HG03354 (cell line): ENCODE results near the gene ADO.

Experiments
- ATAC-seq: cut with Tn5 transposase; IDR thresholded peaks from one replicate; pipeline ENCODE4 v1.9.1; 2021; ENCODE audit warnings: mild to moderate bottlenecking; ENCODE audit not compliant: unreplicated experiment, poor library complexity, severe bottlenecking

ADO gene

DNA sequence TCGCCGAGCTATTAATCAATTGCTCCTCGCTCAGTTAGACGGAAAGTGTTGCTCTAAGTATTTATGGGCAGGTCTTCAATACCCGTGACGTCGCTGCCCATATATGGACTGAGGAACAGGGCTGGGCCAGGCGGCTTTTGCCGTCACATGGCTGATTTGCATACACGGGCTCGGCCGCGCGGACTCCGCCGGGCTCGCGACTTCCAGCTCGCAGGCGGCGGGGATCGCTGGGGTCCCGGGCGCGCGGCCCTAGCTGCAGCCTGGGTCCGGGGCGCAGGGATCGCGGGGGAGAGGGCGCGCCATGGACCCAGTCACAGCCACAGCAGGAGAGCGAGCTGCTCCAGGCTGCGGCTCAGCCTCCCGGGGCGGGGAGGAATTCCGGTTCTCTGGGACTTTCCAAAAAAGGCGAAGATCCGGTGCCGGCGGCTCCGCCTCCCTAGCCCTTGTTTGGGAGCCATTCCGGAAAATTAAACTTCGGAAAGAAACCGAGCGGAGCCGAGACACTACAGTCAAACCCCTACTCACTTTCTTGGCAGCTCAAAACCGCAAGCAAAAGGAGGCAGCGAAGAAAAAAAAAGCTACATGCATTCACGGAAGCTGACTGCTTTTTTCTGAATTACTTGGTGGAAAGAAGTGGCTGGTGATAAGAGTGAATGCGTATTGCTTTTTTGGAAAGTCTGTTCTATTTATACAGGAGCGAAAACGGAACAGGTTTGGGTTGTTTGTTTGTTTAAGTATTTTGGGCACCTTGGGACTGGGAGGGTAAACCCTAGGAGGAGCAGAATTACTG, 12.0 kb downstream of the ADO start, which contains the start of gene EGR2:
EGR2 (minus strand) TSS at position 36 of the 790 bp plus-strand sequence. CDS start 337 bp downstream, outside the sequence.
- ATAC-seq: peak; percentile 85

GRCh38 chr10:62817121-62817765, 12.7 kb downstream of the ADO start:
- ATAC-seq: peak; percentile 25

GRCh38 chr10:62817766-62818425, 13.4 kb downstream of the ADO start:
- peak; percentile 35 for ATAC-seq

- ATAC-seq: no peak
Measured at GRCh38 chr10:62818426-62819011, 14.0 kb downstream of the ADO start.

GRCh38 chr10:62819141-62819920, 14.8 kb downstream of the ADO start:
- ATAC-seq: no peak

- no peak for ATAC-seq
Measured at GRCh38 chr10:62820586-62820985, 16.1 kb downstream of the ADO start.

GRCh38 chr10:62826273-62826672, 21.8 kb downstream of the ADO start:
- ATAC-seq: no peak

DNA sequence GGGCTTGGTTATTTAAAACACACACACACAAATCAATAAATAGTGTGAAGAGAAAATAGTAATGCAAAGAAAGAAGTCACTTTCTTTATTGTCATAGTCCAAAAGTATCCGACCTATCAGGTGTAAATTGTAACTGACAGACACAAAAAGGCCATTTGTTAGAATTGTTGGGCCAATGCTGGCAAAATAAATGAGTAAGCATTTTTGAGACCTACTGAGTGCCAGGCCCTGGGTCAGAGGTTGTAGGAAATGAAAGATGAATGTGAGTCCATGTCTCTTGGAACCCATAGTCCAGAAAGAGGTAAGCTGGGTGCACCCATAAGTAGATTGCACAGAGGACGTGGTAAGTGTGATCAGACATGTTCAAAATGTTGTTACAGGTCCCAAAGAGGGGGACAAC, 25.1 kb downstream of the ADO start:
- ATAC-seq: no peak

- ATAC-seq: no peak
Measured at GRCh38 chr10:62830679-62831078, 26.2 kb downstream of the ADO start.

DNA sequence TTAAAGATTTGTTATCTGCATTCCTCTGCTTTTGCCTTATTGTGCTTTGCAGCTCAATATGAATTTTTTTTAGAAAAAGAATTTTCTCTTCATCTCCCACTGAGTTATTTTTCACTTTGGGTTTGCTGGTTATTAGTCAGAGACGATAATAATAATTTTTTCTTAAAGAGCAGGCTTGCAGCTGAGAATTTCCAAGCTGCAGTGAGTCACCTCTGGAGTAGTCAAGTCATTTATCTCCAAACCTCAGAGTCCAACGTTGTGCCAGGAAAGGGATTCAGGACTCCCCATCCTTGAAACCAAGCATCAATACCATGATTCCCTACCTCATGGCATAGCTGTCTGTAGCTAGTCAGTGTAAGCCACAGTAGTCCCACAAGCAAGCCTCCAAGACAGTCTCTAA, 26.8 kb downstream of the ADO start:
- ATAC-seq: no peak

GRCh38 chr10:62839590-62839989, 35.1 kb downstream of the ADO start:
- no peak for ATAC-seq

DNA sequence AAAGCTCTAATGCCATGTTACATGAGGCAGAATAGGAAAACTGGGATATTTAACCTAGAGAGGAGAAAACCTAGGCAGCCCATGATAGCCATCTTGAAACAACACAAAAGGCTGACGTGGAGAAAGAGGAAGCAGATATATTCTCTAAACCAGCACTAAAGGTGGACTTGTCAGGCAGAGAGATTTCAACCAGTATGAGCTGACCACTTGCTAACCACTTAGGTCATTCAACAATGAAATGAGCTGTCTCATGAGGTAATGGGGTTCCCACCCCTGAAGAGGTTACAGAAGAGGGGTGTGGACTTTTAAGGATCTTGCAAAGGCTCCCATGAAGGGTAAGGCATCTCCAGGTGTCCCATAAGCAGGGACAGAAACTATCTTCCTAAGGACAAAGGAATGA, 38.5 kb downstream of the ADO start:
- peak; percentile 55 for ATAC-seq

DNA sequence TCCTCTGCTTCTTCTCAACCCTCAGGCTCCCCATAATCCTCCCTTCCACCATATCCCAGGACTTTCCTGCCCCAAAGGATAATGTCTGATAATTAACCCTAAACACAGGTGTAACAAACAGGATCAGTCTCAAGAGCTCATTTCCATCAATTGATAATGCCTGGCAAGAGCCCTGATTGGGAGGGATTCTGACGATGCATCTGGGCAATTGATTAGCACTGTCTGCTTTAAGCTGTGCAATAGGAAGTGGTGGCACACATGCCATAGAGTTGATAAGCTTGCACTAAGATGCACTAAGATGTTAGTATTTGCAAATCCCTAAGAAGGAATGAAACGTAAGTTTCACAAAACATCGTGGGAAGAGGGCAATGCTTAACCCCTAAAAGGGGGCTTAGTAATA, 39.1 kb downstream of the ADO start:
- ATAC-seq: no peak

GRCh38 chr10:62844280-62845011, 39.9 kb downstream of the ADO start:
- no peak for ATAC-seq

DNA sequence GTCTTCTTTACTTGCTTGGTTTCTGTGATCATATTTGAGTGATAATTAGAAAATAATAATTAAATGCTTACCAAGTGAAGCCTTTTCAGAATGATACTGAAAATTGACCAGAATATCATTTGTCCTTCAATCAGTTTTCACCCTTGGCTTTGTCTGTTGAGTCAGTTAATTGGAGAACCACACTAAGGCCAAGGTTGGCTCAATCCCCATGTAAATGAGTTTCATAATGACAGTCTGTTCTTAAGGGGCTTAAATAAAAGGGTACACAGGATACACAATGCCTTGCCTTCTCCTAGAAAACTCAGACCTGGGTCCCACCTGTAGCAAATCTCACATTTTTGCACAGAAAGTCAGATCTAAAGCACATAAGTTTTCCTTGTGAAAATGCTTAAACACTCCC, 42.9 kb downstream of the ADO start:
- no peak for ATAC-seq

DNA sequence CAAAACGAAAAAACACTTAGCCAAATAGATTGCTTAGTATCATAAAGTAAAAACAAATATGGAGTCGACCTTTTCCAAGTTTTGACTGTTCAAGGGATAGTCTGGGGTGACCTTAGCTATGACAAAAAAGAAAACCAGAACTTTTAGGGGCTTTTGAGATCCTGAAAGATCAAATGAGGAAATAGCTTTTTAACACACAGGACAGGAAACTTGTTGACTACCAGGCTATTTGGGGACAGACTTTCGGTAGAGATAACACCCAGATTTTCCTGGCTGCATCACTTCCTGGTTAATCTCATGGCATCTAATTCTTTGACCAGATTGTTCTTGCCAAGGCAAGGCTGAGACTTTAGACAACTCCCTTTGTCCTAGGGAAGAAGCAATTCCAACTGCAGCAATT, 46.1 kb downstream of the ADO start:
- ATAC-seq: no peak

DNA sequence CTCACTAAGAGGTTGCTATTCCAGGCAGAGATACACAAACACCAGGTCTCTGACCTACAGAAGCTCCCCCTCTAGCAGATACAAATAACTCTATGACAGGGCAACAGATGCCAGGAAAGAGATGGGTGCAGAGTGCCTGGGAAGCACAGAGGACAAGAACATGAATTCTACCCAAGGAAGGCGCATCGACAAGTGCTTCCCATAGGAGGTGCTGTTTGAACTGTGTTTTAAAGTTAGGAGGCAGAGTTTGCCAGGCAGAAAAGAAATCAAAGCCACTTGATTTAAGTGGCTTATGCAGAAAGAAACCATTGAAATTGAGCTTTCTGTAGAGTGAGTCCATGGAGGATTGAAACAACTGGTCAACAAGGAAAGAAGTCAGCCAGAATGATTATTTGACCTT, 46.9 kb downstream of the ADO start:
- ATAC-seq: no peak

GRCh38 chr10:62852961-62853702, 48.6 kb downstream of the ADO start:
- ATAC-seq: peak; percentile 61
